ENCODE data around the gene CHST4. TPM values are rescaled to one million over a fixed set of nuclear protein-coding genes. Genes with fewer than 3 reads are reported as not detected.

The CHST4 gene
- total RNA-seq, 1 experiment from 2014 or later: 9.9 TPM

GRCh38 chr16:71532366-71532765 lies 6.1 kb downstream of the CHST4 start (continued):
- TF ChIP-seq ATF1 (CRISPR knock-in tag; IDR thresholded peaks at IDR 0.05): no peak
- TF ChIP-seq, protein P1, sequence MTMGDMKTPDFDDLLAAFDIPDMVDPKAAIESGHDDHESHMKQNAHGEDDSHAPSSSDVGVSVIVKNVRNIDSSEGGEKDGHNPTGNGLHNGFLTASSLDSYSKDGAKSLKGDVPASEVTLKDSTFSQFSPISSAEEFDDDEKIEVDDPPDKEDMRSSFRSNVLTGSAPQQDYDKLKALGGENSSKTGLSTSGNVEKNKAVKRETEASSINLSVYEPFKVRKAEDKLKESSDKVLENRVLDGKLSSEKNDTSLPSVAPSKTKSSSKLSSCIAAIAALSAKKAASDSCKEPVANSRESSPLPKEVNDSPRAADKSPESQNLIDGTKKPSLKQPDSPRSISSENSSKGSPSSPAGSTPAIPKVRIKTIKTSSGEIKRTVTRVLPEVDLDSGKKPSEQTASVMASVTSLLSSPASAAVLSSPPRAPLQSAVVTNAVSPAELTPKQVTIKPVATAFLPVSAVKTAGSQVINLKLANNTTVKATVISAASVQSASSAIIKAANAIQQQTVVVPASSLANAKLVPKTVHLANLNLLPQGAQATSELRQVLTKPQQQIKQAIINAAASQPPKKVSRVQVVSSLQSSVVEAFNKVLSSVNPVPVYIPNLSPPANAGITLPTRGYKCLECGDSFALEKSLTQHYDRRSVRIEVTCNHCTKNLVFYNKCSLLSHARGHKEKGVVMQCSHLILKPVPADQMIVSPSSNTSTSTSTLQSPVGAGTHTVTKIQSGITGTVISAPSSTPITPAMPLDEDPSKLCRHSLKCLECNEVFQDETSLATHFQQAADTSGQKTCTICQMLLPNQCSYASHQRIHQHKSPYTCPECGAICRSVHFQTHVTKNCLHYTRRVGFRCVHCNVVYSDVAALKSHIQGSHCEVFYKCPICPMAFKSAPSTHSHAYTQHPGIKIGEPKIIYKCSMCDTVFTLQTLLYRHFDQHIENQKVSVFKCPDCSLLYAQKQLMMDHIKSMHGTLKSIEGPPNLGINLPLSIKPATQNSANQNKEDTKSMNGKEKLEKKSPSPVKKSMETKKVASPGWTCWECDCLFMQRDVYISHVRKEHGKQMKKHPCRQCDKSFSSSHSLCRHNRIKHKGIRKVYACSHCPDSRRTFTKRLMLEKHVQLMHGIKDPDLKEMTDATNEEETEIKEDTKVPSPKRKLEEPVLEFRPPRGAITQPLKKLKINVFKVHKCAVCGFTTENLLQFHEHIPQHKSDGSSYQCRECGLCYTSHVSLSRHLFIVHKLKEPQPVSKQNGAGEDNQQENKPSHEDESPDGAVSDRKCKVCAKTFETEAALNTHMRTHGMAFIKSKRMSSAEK (CRISPR knock-in tag; IDR thresholded peaks at IDR 0.05; ENCODE audit: borderline replicate concordance): no peak
- TF ChIP-seq ZBTB43 (CRISPR knock-in tag; IDR thresholded peaks at IDR 0.05): no peak
- TF ChIP-seq SOX15 (CRISPR knock-in tag; IDR thresholded peaks at IDR 0.05): no peak
- no peak for TF ChIP-seq NFATC4 (CRISPR knock-in tag; IDR thresholded peaks at IDR 0.05)
- TF ChIP-seq, protein P2, sequence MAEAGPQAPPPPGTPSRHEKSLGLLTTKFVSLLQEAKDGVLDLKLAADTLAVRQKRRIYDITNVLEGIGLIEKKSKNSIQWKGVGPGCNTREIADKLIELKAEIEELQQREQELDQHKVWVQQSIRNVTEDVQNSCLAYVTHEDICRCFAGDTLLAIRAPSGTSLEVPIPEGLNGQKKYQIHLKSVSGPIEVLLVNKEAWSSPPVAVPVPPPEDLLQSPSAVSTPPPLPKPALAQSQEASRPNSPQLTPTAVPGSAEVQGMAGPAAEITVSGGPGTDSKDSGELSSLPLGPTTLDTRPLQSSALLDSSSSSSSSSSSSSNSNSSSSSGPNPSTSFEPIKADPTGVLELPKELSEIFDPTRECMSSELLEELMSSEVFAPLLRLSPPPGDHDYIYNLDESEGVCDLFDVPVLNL (CRISPR knock-in tag; IDR thresholded peaks at IDR 0.05; ENCODE audit: borderline replicate concordance, low read depth): no peak
- no peak for TF ChIP-seq RORB (CRISPR knock-in tag; IDR thresholded peaks at IDR 0.05)
- TF ChIP-seq ZNF219 (CRISPR knock-in tag; IDR thresholded peaks at IDR 0.05; ENCODE audit: borderline replicate concordance): no peak

GRCh38 chr16:71536752-71537499 lies 10.7 kb downstream of the CHST4 start:
- TF ChIP-seq MXD4 (CRISPR knock-in tag; IDR thresholded peaks at IDR 0.05; ENCODE audit: borderline replicate concordance) (no peak), ERG (CRISPR knock-in tag; IDR thresholded peaks at IDR 0.05) (no peak), TP53 (CRISPR knock-in tag; IDR thresholded peaks at IDR 0.05) (no peak), ZNF138 (CRISPR knock-in tag; conservative IDR thresholded peaks at IDR 0.05) (no peak), ATF2 (CRISPR knock-in tag; IDR thresholded peaks at IDR 0.05; ENCODE audit: borderline replicate concordance, low read depth) (no peak), ZNF263 (CRISPR knock-in tag; IDR thresholded peaks at IDR 0.05; ENCODE audit: low read depth) (no peak), AR (CRISPR knock-in tag; IDR thresholded peaks at IDR 0.05) (no peak), ZNF425 (CRISPR knock-in tag; conservative IDR thresholded peaks at IDR 0.05) (no peak)
- POLR2A ChIA-PET: no interaction called here
- H3K36me3 Mint-ChIP-seq: no peaks in the 10 kb centered on the region
- DNase-seq (ENCODE audit: low spot score) (no peak), ATAC-seq (no peak)
- CTCF ChIA-PET: interaction anchor here (1.5 to 3.6 kb wide), 5 partner anchors 28 to 115 kb away, joined by 3 to 17 read pairs (median 4); no protein-coding TSS in a partner anchor
- H3K27me3 Mint-ChIP-seq (ENCODE audit: low read depth): no peaks in the 10 kb centered on the region
- 0 out of 2 replicates have a peak, but pooled peaks cover 2% of the 10 kb centered on the region for H3K4me1 Mint-ChIP-seq
- H3K27ac Mint-ChIP-seq: no peak overlapping the region
- H3K9me3 Mint-ChIP-seq: no peaks in the 10 kb centered on the region
- H3K4me3 Mint-ChIP-seq: no peak overlapping the region

Measured in WTC11 (cell line).